Activated CD4-positive, CD25-positive, alpha-beta regulatory T cell (primary cell): ENCODE data around the gene RAB38.

Experiments used
- DNase-seq, 4 experiments: peaks; one replicate each; lab custom pipeline; 2025; lab: John Stamatoyannopoulos, UW

RAB38 gene

GRCh38 chr11:88174709-88175568 is at the start of gene RAB38:
Gene RAB38, minus strand, starts transcription at chr11:88175443. Its CDS starts 59 bp downstream, at chr11:88175384.
- no peak for DNase-seq

- no peak for DNase-seq
These were observed 38.2 kb upstream of the RAB38 start for GRCh38 chr11:88213406-88213805.

GRCh38 chr11:88212300-88212699 is 37.1 kb upstream of the RAB38 start:
- DNase-seq, result no peak

- no peak for DNase-seq
These were observed 33.5 kb upstream of the RAB38 start for GRCh38 chr11:88208745-88209144.

- no peak for DNase-seq
These were observed 31.5 kb upstream of the RAB38 start for GRCh38 chr11:88206751-88207150.

- DNase-seq, result no peak
These were observed 29.1 kb upstream of the RAB38 start for GRCh38 chr11:88204353-88204752.

- no peak for DNase-seq
These were observed 28.4 kb upstream of the RAB38 start for GRCh38 chr11:88203604-88204003.

GRCh38 chr11:88202498-88202897 is 27.3 kb upstream of the RAB38 start:
- DNase-seq, result no peak

GRCh38 chr11:88196393-88196792 is 21.1 kb upstream of the RAB38 start:
- no peak for DNase-seq

GRCh38 chr11:88195908-88196307 is 20.7 kb upstream of the RAB38 start:
- DNase-seq, result no peak

GRCh38 chr11:88194990-88195389 is 19.7 kb upstream of the RAB38 start:
- DNase-seq, result no peak

GRCh38 chr11:88193278-88193677 is 18.0 kb upstream of the RAB38 start:
- no peak for DNase-seq

- no peak for DNase-seq
These were observed 13.7 kb upstream of the RAB38 start for GRCh38 chr11:88188932-88189253.

GRCh38 chr11:88188251-88188931 is 13.1 kb upstream of the RAB38 start:
- DNase-seq, result no peak

- DNase-seq, result no peak
These were observed 8.0 kb upstream of the RAB38 start for GRCh38 chr11:88183233-88183632.

- no peak for DNase-seq
These were observed 6.5 kb upstream of the RAB38 start for GRCh38 chr11:88181776-88182175.

GRCh38 chr11:88179971-88180629 is 4.9 kb upstream of the RAB38 start:
- no peak for DNase-seq

- no peak for DNase-seq
These were observed 3.9 kb upstream of the RAB38 start for GRCh38 chr11:88179141-88179540.

GRCh38 chr11:88178191-88178590 is 2.9 kb upstream of the RAB38 start:
- DNase-seq, result no peak

- no peak for DNase-seq
These were observed 379 bp upstream of the RAB38 start for GRCh38 chr11:88175569-88176075.

- DNase-seq, result no peak
These were observed 1.3 kb downstream of the RAB38 start for GRCh38 chr11:88173956-88174355.

GRCh38 chr11:88171982-88172381 is 3.3 kb downstream of the RAB38 start:
- DNase-seq, result no peak

GRCh38 chr11:88170673-88171072 is 4.6 kb downstream of the RAB38 start:
- DNase-seq, result no peak
